H1 (cell line): ENCODE results near the gene SLC22A23. TPM values are rescaled to one million over a fixed set of nuclear protein-coding genes. Genes with fewer than 3 reads are reported as not detected.

Source experiments
- CTCF ChIA-PET: fragments of 300-600 bp; sonication (Branson Sonifier 250); formaldehyde crosslinking; loops from one replicate; lab custom pipeline; 2021; ENCODE audit not compliant: partially characterized antibody; lab: Charles Lee
- POLR2A ChIA-PET: fragments of 300-600 bp; sonication (Branson Sonifier 250); formaldehyde crosslinking; loops from one replicate; lab custom pipeline; 2021; ENCODE audit warnings: inconsistent platforms; ENCODE audit not compliant: partially characterized antibody; lab: Charles Lee
- DNase-seq, 2 experiments: peaks; one replicate each; pipeline versions ENCODE4 v3.0.0 to v3.0.0-alpha.2; 2010 to 2022; ENCODE audit warnings: low spot score in 2 of 2, low read depth in 1 of 2, mixed read lengths in 1 of 2
- FAIRE-seq: peaks from 2 replicates; lab custom pipeline; 2011; peaks lifted over from hg19 to GRCh38; lab: Jason Lieb, UNC
- H2AFZ ChIP-seq: 2 replicates; pipeline ENCODE4 v1.8.1; 2012; ENCODE audit warnings: low read length, inconsistent platforms
- H2AK5ac ChIP-seq: 2 replicates; pipeline ENCODE4 v1.6.1; 2013; ENCODE audit warnings: low read depth, low read length
- H2BK120ac ChIP-seq: replicated peaks from 2 replicates; pipeline ENCODE3; 2013; ENCODE audit warnings: low read depth, low read length, inconsistent platforms
- H2BK12ac ChIP-seq: 2 replicates; pipeline ENCODE4 v1.6.1; 2013; ENCODE audit warnings: low read depth, low read length
- H2BK15ac ChIP-seq: 2 replicates; pipeline ENCODE4 v1.6.1; 2013; ENCODE audit warnings: low read length
- H2BK20ac ChIP-seq: 2 replicates; pipeline ENCODE4 v1.6.1; 2013; ENCODE audit warnings: low read length
- H2BK5ac ChIP-seq: 2 replicates; pipeline ENCODE4 v1.6.1; 2013; ENCODE audit warnings: low read depth, low read length
- H3K14ac ChIP-seq: 2 replicates; pipeline ENCODE4 v1.6.1; 2013; ENCODE audit warnings: inconsistent platforms; ENCODE audit not compliant: insufficient read length
- H3K18ac ChIP-seq: 2 replicates; pipeline ENCODE4 v1.6.1; 2013; ENCODE audit warnings: low read length; ENCODE audit errors: extremely low read depth
- H3K23ac ChIP-seq: 2 replicates; pipeline ENCODE4 v1.6.1; 2013; ENCODE audit warnings: inconsistent platforms; ENCODE audit not compliant: insufficient read length
- H3K23me2 ChIP-seq: 2 replicates; pipeline ENCODE4 v1.6.1; 2013; ENCODE audit warnings: low read depth, low read length
- H3K27ac ChIP-seq: 2 replicates; pipeline ENCODE4 v1.6.1; 2011; ENCODE audit warnings: low read depth, low read length, inconsistent platforms
- H3K27me3 ChIP-seq, 4 experiments: replicated peaks in 1 of 4; 1 replicate in 1 of 4; 2 replicates in 3 of 4; pipeline versions ENCODE4 v1.6.1 to v1.8.1; 2011 to 2013; ENCODE audit warnings: low read length in 3 of 4, mild to moderate bottlenecking in 3 of 4, inconsistent platforms in 2 of 4, mixed read lengths in 2 of 4, moderate library complexity in 1 of 4; ENCODE audit not compliant: control insufficient read depth in 3 of 4, insufficient read depth in 3 of 4; ENCODE audit errors: extremely low read depth in 1 of 4
- H3K36me3 ChIP-seq, 4 experiments: 2 replicates each; pipeline versions ENCODE4 v1.6.1 to v1.8.1; 2011 to 2013; ENCODE audit warnings: mild to moderate bottlenecking in 4 of 4, low read length in 3 of 4, moderate library complexity in 2 of 4, control low read depth in 1 of 4, inconsistent platforms in 1 of 4; ENCODE audit not compliant: insufficient read depth in 4 of 4, control insufficient read depth in 2 of 4
- H3K4ac ChIP-seq: replicated peaks from 2 replicates; pipeline ENCODE3; 2013; ENCODE audit warnings: low read length, low read depth, mixed read lengths, inconsistent platforms; ENCODE audit not compliant: insufficient read length
- H3K4me1 ChIP-seq, 4 experiments: replicated peaks in 1 of 4; 1 replicate in 1 of 4; 2 replicates in 3 of 4; pipeline versions ENCODE4 v1.6.1 to v1.8.1; 2011 to 2013; ENCODE audit warnings: low read length in 3 of 4, inconsistent platforms in 2 of 4, mixed read lengths in 1 of 4; ENCODE audit not compliant: insufficient read depth in 4 of 4, control insufficient read depth in 3 of 4
- H3K4me2 ChIP-seq, 2 experiments: 2 replicates each; pipeline versions ENCODE4 v1.6.1 to v1.8.1; 2011 to 2013; ENCODE audit warnings: low read depth in 2 of 2, low read length in 2 of 2, control low read depth in 1 of 2, inconsistent platforms in 1 of 2, mild to moderate bottlenecking in 1 of 2; ENCODE audit not compliant: insufficient read depth in 1 of 2
- H3K4me3 ChIP-seq, 4 experiments: fragments of 200-600, 300-600 bp in 1 of 4; sonication (generic), shearing (Covaris generic), sonication (Bioruptor Twin) in 1 of 4; 2 replicates each; pipeline versions ENCODE4 v1.5.1 to v1.8.1; 2011 to 2016; ENCODE audit warnings: low read length in 4 of 4, low read depth in 3 of 4, control low read depth in 2 of 4, inconsistent platforms in 2 of 4, mild to moderate bottlenecking in 2 of 4, mixed read lengths in 1 of 4, moderate library complexity in 1 of 4; ENCODE audit not compliant: insufficient read depth in 2 of 4; ENCODE audit errors: extremely low read depth in 1 of 4
- H3K56ac ChIP-seq: replicated peaks from 2 replicates; pipeline ENCODE3; 2013; ENCODE audit warnings: low read depth, mild to moderate bottlenecking, mixed read lengths, low read length, inconsistent platforms; ENCODE audit not compliant: insufficient read length
- H3K79me1 ChIP-seq: 2 replicates; pipeline ENCODE4 v1.6.1; 2013; ENCODE audit warnings: low read depth, low read length, control low read depth
- H3K79me2 ChIP-seq, 2 experiments: 2 replicates each; pipeline versions ENCODE4 v1.6.1 to v1.8.1; 2012 to 2013; ENCODE audit warnings: low read length in 2 of 2, mild to moderate bottlenecking in 2 of 2, inconsistent platforms in 1 of 2; ENCODE audit not compliant: insufficient read depth in 2 of 2, control insufficient read depth in 1 of 2
- H3K9ac ChIP-seq, 4 experiments: replicated peaks in 1 of 4; 1 replicate in 1 of 4; 2 replicates in 3 of 4; pipeline versions ENCODE4 v1.6.1 to v1.8.1; 2011 to 2013; ENCODE audit warnings: low read depth in 3 of 4, low read length in 3 of 4, control low read depth in 2 of 4, mild to moderate bottlenecking in 2 of 4, moderate library complexity in 2 of 4, inconsistent platforms in 1 of 4; ENCODE audit errors: extremely low read depth in 1 of 4
- H3K9me3 ChIP-seq, 2 experiments: 2 replicates each; pipeline versions ENCODE4 v1.6.1 to v1.8.1; 2012 to 2013; ENCODE audit warnings: mild to moderate bottlenecking in 2 of 2, moderate library complexity in 2 of 2, control low read depth in 1 of 2, inconsistent platforms in 1 of 2, low read depth in 1 of 2, low read length in 1 of 2, mixed read lengths in 1 of 2; ENCODE audit not compliant: insufficient read depth in 2 of 2
- H4K20me1 ChIP-seq, 2 experiments: replicated peaks in 1 of 2; 2 replicates each; pipeline versions ENCODE3 to v1.8.1; 2011 to 2013; ENCODE audit warnings: inconsistent platforms in 2 of 2, low read length in 2 of 2, mild to moderate bottlenecking in 1 of 2; ENCODE audit not compliant: insufficient read depth in 2 of 2, control insufficient read depth in 1 of 2
- H4K5ac ChIP-seq: 2 replicates; pipeline ENCODE4 v1.6.1; 2013; ENCODE audit warnings: low read length, low read depth, mixed read lengths, inconsistent platforms; ENCODE audit not compliant: insufficient read length
- H4K8ac ChIP-seq: 2 replicates; pipeline ENCODE4 v1.8.0; 2013; ENCODE audit warnings: mild to moderate bottlenecking, moderate library complexity, low read length, inconsistent platforms; ENCODE audit not compliant: insufficient read depth; ENCODE audit errors: extremely low read depth
- H4K91ac ChIP-seq: replicated peaks from 2 replicates; pipeline ENCODE3; 2013; ENCODE audit warnings: low read length, mixed read lengths, inconsistent platforms; ENCODE audit not compliant: insufficient read length
- ASH2L ChIP-seq: fragments of 200-600, 300-600 bp; sonication (generic); IDR thresholded peaks from one replicate; pipeline ENCODE4 v1.7.1; 2017; ENCODE audit warnings: low read length
- BACH1 ChIP-seq: IDR thresholded peaks from 2 replicates; pipeline ENCODE4 v1.6.1; 2012; ENCODE audit warnings: low read length, improper control_type of control experiment
- BRCA1 ChIP-seq: IDR thresholded peaks from 2 replicates; pipeline ENCODE4 v1.6.1; 2012; ENCODE audit warnings: low read depth, low read length, improper control_type of control experiment
- CTCF ChIP-seq, 3 experiments: IDR thresholded peaks; 1 replicate in 2 of 3; 2 replicates in 1 of 3; pipeline versions ENCODE4 v1.5.1 to v1.6.1; 2011; ENCODE audit warnings: low read length in 3 of 3, mild to moderate bottlenecking in 3 of 3, inconsistent platforms in 2 of 3, low read depth in 1 of 3, moderate library complexity in 1 of 3; ENCODE audit not compliant: insufficient read depth in 1 of 3; ENCODE audit errors: control extremely low read depth in 1 of 3
- MAX ChIP-seq: IDR thresholded peaks from 2 replicates; pipeline ENCODE4 v1.6.1; 2012; ENCODE audit warnings: inconsistent platforms
- NRF1 ChIP-seq: IDR thresholded peaks from 2 replicates; pipeline ENCODE4 v1.6.1; 2011; ENCODE audit warnings: mild to moderate bottlenecking, low read depth, low read length, improper control_type of control experiment
- PHF8 ChIP-seq: fragments of 200-600 bp; sonication (generic); conservative IDR thresholded peaks from 2 replicates; pipeline ENCODE4 v1.7.1; 2012; ENCODE audit warnings: low read depth, mild to moderate bottlenecking, inconsistent platforms, low read length, moderate library complexity
- RNF2 ChIP-seq: fragments of 200-900, 300-1000 bp; sonication (generic); IDR thresholded peaks from 2 replicates; pipeline ENCODE4 v1.7.1; 2016; ENCODE audit warnings: borderline replicate concordance, low read depth, mild to moderate bottlenecking, antibody characterized with exemption, low read length; ENCODE audit not compliant: poor library complexity, severe bottlenecking; ENCODE audit errors: missing control alignments
- WGBS, 2 experiments: shearing (Covaris generic) in 1 of 2; methylation state at CpG; one replicate each; pipeline versions ENCODE4 v1.1.6 to v1.1.7; 2013 to 2015; ENCODE audit warnings: low lambda C conversion rate in 2 of 2, mixed read lengths in 2 of 2, inconsistent platforms in 1 of 2, low coverage in 1 of 2, missing lambda C conversion rate in 1 of 2; ENCODE audit not compliant: insufficient replicate concordance in 2 of 2, insufficient coverage in 1 of 2, insufficient read length in 1 of 2; ENCODE audit errors: extremely low coverage in 1 of 2, missing lambda C conversion rate in 1 of 2; 5-methylcytosine and 5-hydroxymethylcytosine counted together
- polyA plus RNA-seq, 7 experiments: library from polyadenylated mRNA; depleted of rRNA in 3 of 7; stranded (reverse) in 5 of 7; unstranded in 2 of 7; fragments of >200 nt in 5 of 7; fragments of 200-250 nt in 2 of 7; gene quantifications; 1 replicate in 5 of 7; 2 replicates in 1 of 7; 4 replicates in 1 of 7; pipeline versions ENCODE4 v1.2.1 to v1.2.3, GENCODE V29; 2011 to 2013; ENCODE audit warnings: missing spikeins in 2 of 7, mixed read lengths in 2 of 7
- total RNA-seq: library from RNA; stranded (reverse); fragmentation: NEBNext Ultra II Directional; extraction: Animal tissue kit (Norgen Biotek cat#: 25700); gene quantifications from 2 replicates; pipeline ENCODE4 v1.2.1, GENCODE V29; 2021

Gene SLC22A23
- total and polyA plus RNA-seq, 2 of the 8 experiments (the other 6 are each of a cell fraction or from before 2014, with no cell fraction given) = 9.9 to 38.4 TPM

- Histone ChIP-seq H3K4me3 (no peak overlapping the region), H3K23me2 (no peaks in the 10 kb centered on the region), H4K20me1 (peaks cover 3 to 4% of the 10 kb centered on the region in 2 experiments), H2BK120ac (no peak overlapping the region), H2BK12ac (0 out of 2 replicates have a peak overlapping the region, but pooled peaks have one; percentile 52), H3K9ac (no peak overlapping the region), H2AK5ac (no peak overlapping the region), H2BK5ac (peak overlapping the region; percentile 45), H3K56ac (no peak overlapping the region), H3K27ac (no peak overlapping the region), H3K23ac (no peak overlapping the region), H2BK15ac (no peak overlapping the region), H4K5ac (no peak overlapping the region), H3K4ac (no peak overlapping the region), H4K8ac (peak overlapping the region; percentile 1; the same call in 1 of the 2 replicates), H3K4me1 (peaks cover 0 to 9% (median 3%) of the 10 kb centered on the region in 4 experiments; a peak in 6 of 7 replicates), H3K9me3 (peaks cover 0 to 3% of the 10 kb centered on the region in 2 experiments; a peak in 1 of 4 replicates), H2AFZ (no peak overlapping the region), H3K14ac (no peak overlapping the region), H3K79me1 (peaks cover 3% of the 10 kb centered on the region), H2BK20ac (no peak overlapping the region), H3K4me2 (no peak overlapping the region), H3K27me3 (peaks cover 0 to 2% (median 0%) of the 10 kb centered on the region in 4 experiments; a peak in 1 of 7 replicates), H3K18ac (no peak overlapping the region), H3K79me2 (peaks cover 0 to 10% of the 10 kb centered on the region in 2 experiments; a peak in 2 of 4 replicates), H3K36me3 (0 out of 8 replicates have a peak, but pooled peaks cover 0 to 2% (median 0%) of the 10 kb centered on the region in 4 experiments), H4K91ac (peak overlapping the region; percentile 40)
- 93% methylated on average over 10 of the region's 10 CpGs; no CpG with 5 or more reads in 1 of the 2 experiments for WGBS, 2 experiments
- FAIRE-seq = no peak
- CTCF ChIA-PET = interaction anchor here (0.7 to 1.9 kb wide), 6 partner anchors 9 to 199 kb away, joined by 3 to 6 read pairs (median 3); no protein-coding TSS in a partner anchor
- POLR2A ChIA-PET = no interaction called here
- DNase-seq = no peak
- TF ChIP-seq RNF2 (no peak), BRCA1 (no peak), ASH2L (no peak), BACH1 (no peak), PHF8 (no peak), MAX (no peak), CTCF (IDR thresholded peaks at IDR 0.05; ENCODE audit: control extremely low read depth in 1 of 3, insufficient read depth in 1 of 3, low read depth in 1 of 3, low read length in 3 of 3) (no peak), NRF1 (no peak)
Measured at GRCh38 chr6:3363296-3364025, 93.4 kb downstream of the SLC22A23 start.
